K562 (cell line): ENCODE results near the gene SLC15A3. TPM values are rescaled to one million over a fixed set of nuclear protein-coding genes. Genes with fewer than 3 reads are reported as not detected.
A peak's percentile ranks its signal among the peaks of the same experiment; 100 is the strongest.

Experiments used
- ATAC-seq: fragments of 200-7000 bp; cut with Tn5 transposase; 3 replicates; pipeline ENCODE4 v1.9.1; 2020; ENCODE audit warnings: moderate library complexity
- BruUV-seq: library from RNA; stranded (reverse); fragments of 400-500 nt; replicated peaks from 2 replicates; lab custom pipeline; 2021; lab: Mats Ljungman, UMichigan
- CTCF ChIA-PET: fragments of 300-600 bp; formaldehyde crosslinking; extraction: SDS; loops from one replicate; lab custom pipeline; 2021; ENCODE audit warnings: low intra/inter-chr PET ratio; lab: Yijun Ruan, JAX
- POLR2A ChIA-PET: fragments of 300-600, 350-650 bp; sonication (Branson Sonifier 250); formaldehyde crosslinking; extraction: SDS; loops from one replicate; lab custom pipeline; 2021; ENCODE audit warnings: antibody characterized with exemption, inconsistent platforms; lab: Yijun Ruan, JAX
- DNase-seq, 4 experiments: peaks; one replicate each; pipeline versions ENCODE4 v3.0.0 to v3.0.0-alpha.2; 2011 to 2018; ENCODE audit warnings: low spot score in 3 of 4, mixed read lengths in 3 of 4; ENCODE audit errors: extremely low read depth in 1 of 4
- FAIRE-seq: peaks from 2 replicates; lab custom pipeline; 2011; peaks lifted over from hg19 to GRCh38; lab: Jason Lieb, UNC
- H2AFZ ChIP-seq: 2 replicates; pipeline ENCODE4 v1.6.0; 2011; ENCODE audit warnings: low read depth, low read length, control low read depth, inconsistent platforms
- H3K27ac ChIP-seq: fragments of 200-600 bp; 3 replicates; pipeline ENCODE4 v1.8.0; 2011; ENCODE audit warnings: low read depth, mild to moderate bottlenecking, control low read depth, inconsistent platforms, low read length, moderate library complexity, mixed read lengths; ENCODE audit errors: extremely low read depth
- H3K27me3 ChIP-seq, 2 experiments: fragments of 300-600 bp in 1 of 2; 2 replicates in 1 of 2; 3 replicates in 1 of 2; pipeline versions ENCODE4 v1.6.0 to v1.8.0; 2011; ENCODE audit warnings: inconsistent platforms in 2 of 2, low read length in 2 of 2, mild to moderate bottlenecking in 1 of 2, mixed read lengths in 1 of 2, moderate library complexity in 1 of 2; ENCODE audit not compliant: control insufficient read depth in 2 of 2, insufficient read depth in 2 of 2
- H3K36me3 ChIP-seq: fragments of 300-600 bp; 3 replicates; pipeline ENCODE4 v1.8.0; 2011; ENCODE audit warnings: mild to moderate bottlenecking, low read length, inconsistent platforms; ENCODE audit not compliant: control insufficient read depth, insufficient read depth
- H3K4me1 ChIP-seq, 2 experiments: fragments of 200-600 bp in 1 of 2; replicated peaks in 1 of 2; 2 replicates in 1 of 2; 3 replicates in 1 of 2; pipeline versions ENCODE4 v1.5.1 to v1.8.0; 2011; ENCODE audit warnings: inconsistent platforms in 2 of 2, low read length in 2 of 2, mild to moderate bottlenecking in 1 of 2, mixed read lengths in 1 of 2, moderate library complexity in 1 of 2; ENCODE audit not compliant: control insufficient read depth in 2 of 2, insufficient read depth in 2 of 2
- H3K4me2 ChIP-seq: 2 replicates; pipeline ENCODE4 v1.6.1; 2011; ENCODE audit warnings: low read length, control low read depth, inconsistent platforms, mixed read lengths; ENCODE audit not compliant: insufficient read depth
- H3K4me3 ChIP-seq: fragments of 200-600 bp; sonication (generic), shearing (Covaris generic); 2 replicates; pipeline ENCODE4 v1.5.1; 2016; ENCODE audit warnings: control low read depth, inconsistent platforms
- H3K79me2 ChIP-seq: fragments of 200-600 bp; 3 replicates; pipeline ENCODE4 v1.8.0; 2011; ENCODE audit warnings: low read length, inconsistent platforms; ENCODE audit not compliant: control insufficient read depth, insufficient read depth
- H3K9ac ChIP-seq, 2 experiments: 2 replicates each; pipeline versions ENCODE4 v1.6.0 to v1.6.1; 2011; ENCODE audit warnings: low read depth in 2 of 2, low read length in 2 of 2, control low read depth in 1 of 2, inconsistent platforms in 1 of 2, mild to moderate bottlenecking in 1 of 2, mixed read lengths in 1 of 2; ENCODE audit not compliant: insufficient read depth in 1 of 2
- H3K9me1 ChIP-seq: one replicate; pipeline ENCODE4 v1.6.0; 2011; ENCODE audit warnings: inconsistent platforms, mild to moderate bottlenecking, low read length, moderate library complexity; ENCODE audit not compliant: control insufficient read depth, insufficient read depth
- H3K9me3 ChIP-seq: replicated peaks from 2 replicates; pipeline ENCODE4 v1.5.1; 2011; ENCODE audit warnings: low read depth, low read length, inconsistent platforms; ENCODE audit not compliant: control insufficient read depth, insufficient read depth
- H4K20me1 ChIP-seq: replicated peaks from 2 replicates; pipeline ENCODE4 v1.6.1; 2011; ENCODE audit warnings: low read length, inconsistent platforms, mixed read lengths; ENCODE audit not compliant: control insufficient read depth, insufficient read depth
- CREM ChIP-seq: IDR thresholded peaks from 2 replicates; pipeline ENCODE4 v1.6.1; 2014; ENCODE audit warnings: antibody characterized with exemption, low read depth
- DMBX1 ChIP-seq: fragments of 250-450 bp; sonication (Bioruptor Pico); IDR thresholded peaks from 2 replicates; pipeline ENCODE4 v1.8.0; 2022; ENCODE audit warnings: inconsistent platforms, mild to moderate bottlenecking, moderate library complexity, borderline replicate concordance
- POLR2B ChIP-seq: fragments of 450-650 bp; IDR thresholded peaks from 2 replicates; pipeline ENCODE4 v1.6.1; 2018; ENCODE audit warnings: low read depth; ENCODE audit not compliant: partially characterized antibody
- PTBP1 ChIP-seq: fragments of 200-400 bp; formaldehyde crosslinking; IDR thresholded peaks from 2 replicates; pipeline ENCODE4 v1.6.1; 2017; ENCODE audit warnings: low read depth, low read length
- SMARCA5 ChIP-seq: fragments of 450-650 bp; IDR thresholded peaks from 2 replicates; pipeline ENCODE4 v1.6.1; 2016
- ZFP36 ChIP-seq: fragments of 150-350 bp; IDR thresholded peaks from 2 replicates; pipeline ENCODE4 v1.6.1; 2018; ENCODE audit warnings: low read length, low read depth; ENCODE audit not compliant: partially characterized antibody
- WGBS: fragments of 100-300 bp; shearing (Covaris generic); methylation state at CpG from one replicate; pipeline ENCODE4 v1.1.6; 2016; ENCODE audit warnings: low coverage, mixed read lengths; ENCODE audit not compliant: insufficient coverage; ENCODE audit errors: missing lambda C conversion rate; 5-methylcytosine and 5-hydroxymethylcytosine counted together
- in situ Hi-C: fragments of 300-500 bp; cut with MboI; formaldehyde crosslinking; loops from 4 replicates; pipeline ENCODE4 v1.15.0; 2018; ENCODE audit warnings: inconsistent platforms, mixed read lengths
- intact Hi-C: fragments of 100-400 bp; cut with micrococcal nuclease; formaldehyde crosslinking; loops from 2 replicates; pipeline ENCODE4 v1.14.2; 2022
- polyA plus RNA-seq, 8 experiments: library from polyadenylated mRNA; depleted of rRNA in 4 of 8; stranded (reverse) in 5 of 8; unstranded in 3 of 8; fragments of >200 nt; fragmentation: Nextera tagmentation in 2 of 8; fragmentation: Illumina TruSeq in 1 of 8; extraction: Ambion mirVana in 2 of 8; extraction: Trizol in 1 of 8; gene quantifications; 2 replicates each; pipeline versions ENCODE4 v1.2.1 to v1.2.3, GENCODE V29; 2011 to 2014; ENCODE audit warnings: inconsistent platforms in 1 of 8, missing spikeins in 1 of 8
- total RNA-seq, 7 experiments: library from RNA; depleted of rRNA in 6 of 7; stranded (reverse); fragments of >200 nt in 6 of 7; fragmentation: Illumina TruSeq in 2 of 7; extraction: Trizol in 2 of 7; gene quantifications; 2 replicates each; pipeline versions ENCODE4 v1.2.1 to v1.2.3, GENCODE V29; 2011 to 2021; ENCODE audit warnings: low replicate concordance in 1 of 7

The SLC15A3 gene
- total and polyA plus RNA-seq, 9 of the 15 experiments (the other 6 are each of a cell fraction or from before 2014, with no cell fraction given) = 0.07 to 0.27 TPM; not detected in 7

- DNase-seq (no peak), ATAC-seq (no peak), FAIRE-seq (no peak)
- 0% methylated on average over 5 of the region's 6 CpGs for WGBS
- no peak overlapping the region for H2AFZ ChIP-seq
- BruUV-seq = no TSS peak
- no peak overlapping the region for H3K9ac ChIP-seq
- CTCF ChIA-PET = interaction anchor here (0.6 kb wide), 1 partner anchor 21 kb away, joined by 4 read pairs; no protein-coding TSS in a partner anchor
- POLR2A ChIA-PET = interaction anchor here (0.7 kb wide), 2 partner anchors 11 to 119 kb away, joined by 3 to 4 read pairs; no protein-coding TSS in a partner anchor
- H3K4me3 ChIP-seq = no peak overlapping the region
- peaks cover 0 to 6% of the 10 kb centered on the region in 2 experiments; a peak in 3 of 5 replicates for H3K4me1 ChIP-seq
- H3K4me2 ChIP-seq = no peak overlapping the region
- TF ChIP-seq DMBX1 (CRISPR knock-in tag) = no peak
- 0 out of 2 replicates have a peak, but pooled peaks have one; percentile 30 for TF ChIP-seq CREM
- intact Hi-C loops = no loop called here
- no peaks in the 10 kb centered on the region for H3K9me3 ChIP-seq
- no peaks in the 10 kb centered on the region for H3K9me1 ChIP-seq
- H4K20me1 ChIP-seq = 0 out of 2 replicates have a peak, but pooled peaks cover 3% of the 10 kb centered on the region
- H3K36me3 ChIP-seq = no peaks in the 10 kb centered on the region
- H3K27me3 ChIP-seq = peaks cover 35 to 73% of the 10 kb centered on the region in 2 experiments; a peak in 4 of 5 replicates
- in situ Hi-C loops = no loop called here
- no peak overlapping the region; the same call in 2 of the 3 replicates for H3K27ac ChIP-seq
- no peaks in the 10 kb centered on the region for H3K79me2 ChIP-seq
These were observed 1.8 kb upstream of the SLC15A3 start for GRCh38 chr11:60953781-60954180.

DNA sequence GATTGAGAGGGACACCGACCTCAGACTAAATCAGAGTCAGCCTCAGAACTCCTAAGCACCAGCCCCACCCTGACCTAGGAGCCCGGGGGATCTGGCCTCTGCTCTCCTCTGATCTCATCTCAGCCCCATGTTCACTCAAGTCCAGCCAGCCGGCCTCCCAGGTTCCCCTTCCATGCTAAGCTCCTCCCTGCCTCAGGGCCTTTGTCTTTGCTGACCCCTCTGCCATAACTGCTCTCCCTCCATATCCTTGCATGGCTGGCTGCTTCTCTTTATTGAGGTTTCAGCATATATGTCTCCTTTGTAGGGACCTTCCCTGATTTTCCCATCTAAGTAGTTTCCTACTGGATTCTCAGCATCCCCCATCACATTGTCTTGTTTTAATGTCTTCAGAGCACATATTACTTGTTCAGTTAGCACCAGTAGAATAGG, 780 bp upstream of the SLC15A3 start:
- peaks cover 0 to 6% of the 10 kb centered on the region in 2 experiments; a peak in 3 of 5 replicates for H3K4me1 ChIP-seq
- H3K4me3 ChIP-seq = no peak overlapping the region
- in situ Hi-C loops = no loop called here
- no peaks in the 10 kb centered on the region for H3K79me2 ChIP-seq
- 0 out of 2 replicates have a peak, but pooled peaks cover 3% of the 10 kb centered on the region for H4K20me1 ChIP-seq
- H3K4me2 ChIP-seq = no peak overlapping the region
- H3K9ac ChIP-seq = no peak overlapping the region
- intact Hi-C loops = no loop called here
- ATAC-seq (no peak; the same call in 2 of the 3 replicates), DNase-seq (no peak), FAIRE-seq (no peak)
- H3K9me3 ChIP-seq = no peaks in the 10 kb centered on the region
- peaks cover 35 to 73% of the 10 kb centered on the region in 2 experiments; a peak in 4 of 5 replicates for H3K27me3 ChIP-seq
- TF ChIP-seq POLR2B (no peak), SMARCA5 (0 out of 2 replicates have a peak, but pooled peaks have one; percentile 20), PTBP1 (0 out of 2 replicates have a peak, but pooled peaks have one; percentile 48), ZFP36 (peak; percentile 34)
- no peak overlapping the region for H2AFZ ChIP-seq
- H3K9me1 ChIP-seq = no peaks in the 10 kb centered on the region
- ChIA-PET CTCF (no interaction called here), POLR2A (no interaction called here)
- BruUV-seq = no TSS peak
- WGBS = 3% methylated on average over 3 of the region's 3 CpGs
- no peaks in the 10 kb centered on the region for H3K36me3 ChIP-seq
- no peak overlapping the region for H3K27ac ChIP-seq
